ENCODE measurements around the gene KCNMA1. TPM values are rescaled to one million over a fixed set of nuclear protein-coding genes. Genes with fewer than 3 reads are reported as not detected.
A peak's percentile ranks its signal among the peaks of the same experiment; 100 is the strongest.

KCNMA1 gene
- total RNA-seq, 1 donor from 2014 or later: 87.6 TPM

DNA sequence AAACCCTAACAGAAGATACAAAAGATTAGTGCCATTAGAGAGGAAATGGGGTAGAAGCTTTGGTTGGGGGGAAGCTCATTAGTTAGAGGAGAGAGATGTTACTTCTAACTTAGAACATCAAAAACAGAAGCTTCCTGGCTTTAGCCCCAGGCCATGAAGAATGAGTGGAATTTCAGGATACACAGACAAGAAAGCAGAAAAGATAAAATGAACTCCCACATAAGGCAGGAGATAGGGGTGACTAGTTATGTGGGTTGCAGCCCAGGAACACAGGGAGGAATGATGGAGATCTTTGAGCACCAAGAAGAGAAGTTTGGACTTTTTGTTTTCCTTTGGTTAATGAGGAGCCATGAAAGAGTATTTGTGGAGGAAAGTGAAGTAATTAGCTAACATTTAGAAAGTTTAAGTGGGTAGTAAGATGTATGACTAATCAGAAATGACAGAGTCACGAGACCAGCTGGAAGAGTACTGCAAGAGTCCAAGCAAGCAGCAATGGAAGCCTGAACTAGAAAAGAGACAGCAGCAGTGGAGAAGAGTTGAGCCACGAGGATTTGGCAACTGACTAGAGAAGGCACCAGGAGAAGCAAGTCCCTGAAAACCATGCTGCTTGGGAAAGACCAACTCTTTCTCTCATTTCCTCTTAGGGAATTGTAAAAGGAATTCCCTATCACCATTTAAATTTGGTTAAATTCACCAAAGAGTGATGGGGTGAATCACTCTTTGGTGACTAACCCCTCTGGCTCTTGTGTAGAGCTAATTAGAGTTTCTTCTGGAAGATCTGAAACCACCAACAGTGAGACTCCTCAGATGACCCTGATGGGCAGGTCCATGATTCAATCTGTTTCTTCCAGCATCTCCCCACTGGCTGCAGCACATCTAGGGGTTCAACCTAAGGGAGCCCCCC is 131.9 kb downstream of the KCNMA1 start:
- peaks cover 4% of the 10 kb centered on the region for H3K9me3 Mint-ChIP-seq (ENCODE audit: low read depth)
- no peak overlapping the region for H3K4me3 Mint-ChIP-seq (ENCODE audit: unreplicated experiment)
- TF ChIP-seq, protein P1, sequence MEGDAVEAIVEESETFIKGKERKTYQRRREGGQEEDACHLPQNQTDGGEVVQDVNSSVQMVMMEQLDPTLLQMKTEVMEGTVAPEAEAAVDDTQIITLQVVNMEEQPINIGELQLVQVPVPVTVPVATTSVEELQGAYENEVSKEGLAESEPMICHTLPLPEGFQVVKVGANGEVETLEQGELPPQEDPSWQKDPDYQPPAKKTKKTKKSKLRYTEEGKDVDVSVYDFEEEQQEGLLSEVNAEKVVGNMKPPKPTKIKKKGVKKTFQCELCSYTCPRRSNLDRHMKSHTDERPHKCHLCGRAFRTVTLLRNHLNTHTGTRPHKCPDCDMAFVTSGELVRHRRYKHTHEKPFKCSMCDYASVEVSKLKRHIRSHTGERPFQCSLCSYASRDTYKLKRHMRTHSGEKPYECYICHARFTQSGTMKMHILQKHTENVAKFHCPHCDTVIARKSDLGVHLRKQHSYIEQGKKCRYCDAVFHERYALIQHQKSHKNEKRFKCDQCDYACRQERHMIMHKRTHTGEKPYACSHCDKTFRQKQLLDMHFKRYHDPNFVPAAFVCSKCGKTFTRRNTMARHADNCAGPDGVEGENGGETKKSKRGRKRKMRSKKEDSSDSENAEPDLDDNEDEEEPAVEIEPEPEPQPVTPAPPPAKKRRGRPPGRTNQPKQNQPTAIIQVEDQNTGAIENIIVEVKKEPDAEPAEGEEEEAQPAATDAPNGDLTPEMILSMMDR (IDR thresholded peaks at IDR 0.05): no peak
- H3K27ac Mint-ChIP-seq (ENCODE audit: unreplicated experiment): peak overlapping the region; percentile 87
- no peak for DNase-seq (ENCODE audit: low spot score)
- H3K36me3 Mint-ChIP-seq (ENCODE audit: low read depth): no peaks in the 10 kb centered on the region
- H3K27me3 Mint-ChIP-seq (ENCODE audit: low read depth): no peaks in the 10 kb centered on the region
- H3K4me1 Mint-ChIP-seq (ENCODE audit: low read depth): peaks cover 66% of the 10 kb centered on the region

DNA sequence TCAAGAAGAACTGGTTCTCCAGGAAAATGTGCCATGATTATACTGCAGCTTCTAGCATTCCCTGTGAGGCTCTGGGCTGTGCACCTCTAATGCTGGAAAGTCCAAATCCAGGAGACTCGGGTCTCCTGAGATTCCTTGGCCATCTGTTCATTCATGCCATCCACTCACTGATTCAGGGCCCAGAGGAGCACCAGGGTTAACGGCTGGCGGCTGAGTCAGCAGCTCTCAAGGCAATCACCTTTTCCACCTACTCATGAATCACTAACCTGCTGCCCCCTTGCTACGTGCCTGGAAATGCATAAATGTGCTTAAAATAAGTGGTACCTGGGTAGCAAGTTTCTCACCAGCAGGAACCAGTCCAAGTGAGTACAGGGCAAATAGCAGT is 132.7 kb downstream of the KCNMA1 start:
- Mint-ChIP-seq H3K4me1 (ENCODE audit: low read depth) (peaks cover 70% of the 10 kb centered on the region), H3K4me3 (ENCODE audit: unreplicated experiment) (no peak overlapping the region), H3K36me3 (ENCODE audit: low read depth) (no peaks in the 10 kb centered on the region), H3K27ac (ENCODE audit: unreplicated experiment) (peak overlapping the region; percentile 87), H3K9me3 (ENCODE audit: low read depth) (peaks cover 4% of the 10 kb centered on the region), H3K27me3 (ENCODE audit: low read depth) (no peaks in the 10 kb centered on the region)
- no peak for DNase-seq (ENCODE audit: low spot score)
- TF ChIP-seq, protein P1 (IDR thresholded peaks at IDR 0.05): no peak

DNA sequence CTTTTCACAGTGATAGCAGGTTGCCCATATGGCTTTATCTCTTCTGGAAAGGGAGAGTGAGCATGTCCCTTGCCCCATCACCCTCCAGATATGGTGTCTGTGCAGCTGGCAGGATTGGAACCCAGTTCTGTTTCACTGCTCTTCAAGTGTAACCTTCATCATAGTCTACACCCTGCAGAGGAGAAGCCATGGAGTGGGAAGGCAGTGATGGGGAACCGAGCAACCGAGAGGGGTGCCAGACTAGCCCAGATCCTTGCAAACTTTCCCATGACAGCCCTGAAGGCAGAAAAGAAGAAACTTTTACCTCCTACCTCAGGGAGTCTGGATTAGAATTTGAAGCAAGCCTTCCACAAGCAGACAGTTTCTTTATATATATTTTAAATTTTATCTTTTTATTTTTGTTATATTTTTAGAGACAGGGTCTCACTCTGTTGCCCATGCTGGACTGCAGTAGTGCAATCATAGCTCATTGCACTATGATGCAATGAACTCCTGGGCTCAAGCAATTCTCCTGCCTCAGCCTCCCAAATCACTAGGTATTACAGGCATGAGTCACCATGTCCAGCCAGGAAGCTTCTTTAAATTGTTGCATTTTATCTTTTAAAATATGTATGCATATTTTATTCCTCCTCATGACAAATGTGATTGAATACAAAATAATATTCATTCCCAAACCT is 133.3 kb downstream of the KCNMA1 start:
- H3K27ac Mint-ChIP-seq (ENCODE audit: unreplicated experiment): peak overlapping the region; percentile 87
- H3K27me3 Mint-ChIP-seq (ENCODE audit: low read depth): no peaks in the 10 kb centered on the region
- DNase-seq (ENCODE audit: low spot score): no peak
- no peaks in the 10 kb centered on the region for H3K36me3 Mint-ChIP-seq (ENCODE audit: low read depth)
- TF ChIP-seq, protein P1 (IDR thresholded peaks at IDR 0.05): no peak
- H3K4me3 Mint-ChIP-seq (ENCODE audit: unreplicated experiment): no peak overlapping the region
- peaks cover 70% of the 10 kb centered on the region for H3K4me1 Mint-ChIP-seq (ENCODE audit: low read depth)
- H3K9me3 Mint-ChIP-seq (ENCODE audit: low read depth): peaks cover 4% of the 10 kb centered on the region

DNA sequence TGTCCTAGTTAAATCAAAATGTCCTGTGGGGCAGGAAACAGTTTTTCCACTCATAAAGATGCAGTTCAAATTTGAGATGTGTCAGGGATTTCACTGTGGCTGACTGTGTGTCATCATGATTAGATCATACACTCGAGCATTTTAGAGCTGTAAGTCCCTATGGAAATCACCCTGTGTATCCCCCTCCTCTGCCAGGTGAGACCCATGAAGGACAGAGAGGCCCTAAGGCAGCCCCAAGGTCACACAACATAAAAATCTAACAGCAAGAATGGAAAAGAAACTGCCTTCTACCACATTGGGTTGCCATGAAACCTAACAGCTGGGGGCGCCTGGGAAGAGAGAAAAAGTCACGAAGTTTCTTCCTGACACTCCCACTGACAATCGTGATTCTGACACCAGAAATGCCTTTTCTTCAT is 135.8 kb downstream of the KCNMA1 start:
- H3K4me1 Mint-ChIP-seq (ENCODE audit: low read depth): peaks cover 75% of the 10 kb centered on the region
- H3K4me3 Mint-ChIP-seq (ENCODE audit: unreplicated experiment): no peak overlapping the region
- H3K27ac Mint-ChIP-seq (ENCODE audit: unreplicated experiment): peak overlapping the region; percentile 99

More for the DNA sequence above, 135.8 kb downstream of the KCNMA1 start:
- Mint-ChIP-seq H3K36me3 (ENCODE audit: low read depth) (no peaks in the 10 kb centered on the region), H3K9me3 (ENCODE audit: low read depth) (peaks cover 4% of the 10 kb centered on the region), H3K27me3 (ENCODE audit: low read depth) (no peaks in the 10 kb centered on the region)
- no peak for DNase-seq (ENCODE audit: low spot score)
- TF ChIP-seq, protein P1 (IDR thresholded peaks at IDR 0.05): peak; percentile 46

Measured in chondrocyte (in vitro differentiated cells).